Cardiac muscle cell (in vitro differentiated cells and primary cell): Measurements from ENCODE around the gene FHOD3. TPM values are rescaled to one million over a fixed set of nuclear protein-coding genes. Genes with fewer than 3 reads are reported as not detected.

Source experiments
- DNase-seq, 2 donors: peaks; one replicate each; pipeline versions ENCODE4 v3.0.0 to v3.0.0-alpha.2; 2010 to 2017; ENCODE audit warnings: low read depth in 1 of 2, low spot score in 1 of 2
- H3K27ac ChIP-seq: fragments of 200-600 bp; sonication (generic); 2 replicates; pipeline ENCODE4 v1.5.1; 2016
- H3K27me3 ChIP-seq: fragments of 200-600 bp; sonication (generic); 2 replicates; pipeline ENCODE4 v1.6.0; 2016; ENCODE audit warnings: control low read depth
- H3K36me3 ChIP-seq: fragments of 200-600 bp; sonication (generic); 2 replicates; pipeline ENCODE4 v1.5.1; 2016; ENCODE audit warnings: control low read depth
- H3K4me1 ChIP-seq: fragments of 200-600 bp; sonication (generic); 2 replicates; pipeline ENCODE4 v1.8.1; 2017; ENCODE audit warnings: low read depth, mild to moderate bottlenecking, mixed run types
- H3K4me3 ChIP-seq: fragments of 200-600 bp; sonication (generic); 2 replicates; pipeline ENCODE4 v1.5.1; 2016; ENCODE audit warnings: mild to moderate bottlenecking
- H3K9me3 ChIP-seq: fragments of 200-600 bp; sonication (generic); 2 replicates; pipeline ENCODE4 v1.5.1; 2017; ENCODE audit warnings: low read depth, mild to moderate bottlenecking, control low read depth
- CTCF ChIP-seq: IDR thresholded peaks from 2 replicates; pipeline ENCODE4 v1.5.1; 2012; ENCODE audit warnings: low read depth, mild to moderate bottlenecking, low read length
- polyA plus RNA-seq: library from polyadenylated mRNA; unstranded; fragments of >200 nt; fragmentation: Nextera tagmentation; extraction: Ambion mirVana; gene quantifications from 2 replicates; pipeline ENCODE4 v1.2.1, GENCODE V29; 2016
- total RNA-seq: library from RNA; depleted of rRNA; stranded (reverse); fragments of >200 nt; gene quantifications from 2 replicates; pipeline ENCODE4 v1.2.3, GENCODE V29; 2016

Gene FHOD3
- total and polyA plus RNA-seq, 2 experiments from 2014 or later, result 127 to 347 TPM

- TF ChIP-seq CTCF, result no peak
- no peak for DNase-seq
Observed at GRCh38 chr18:36704156-36704555, 406.6 kb downstream of the FHOD3 start.

GRCh38 chr18:36706134-36706881 lies 408.8 kb downstream of the FHOD3 start:
- Histone ChIP-seq H3K4me1 (peaks cover 5% of the 10 kb centered on the region), H3K27ac (no peak overlapping the region), H3K9me3 (no peaks in the 10 kb centered on the region), H3K4me3 (no peak overlapping the region), H3K36me3 (peaks cover 31% of the 10 kb centered on the region), H3K27me3 (no peaks in the 10 kb centered on the region)
- TF ChIP-seq CTCF, result no peak
- DNase-seq, result no peak

More at GRCh38 chr18:36704156-36704555, 406.6 kb downstream of the FHOD3 start:
- H3K4me3 ChIP-seq, result no peak overlapping the region
- no peak overlapping the region for H3K27ac ChIP-seq
- H3K27me3 ChIP-seq, result no peaks in the 10 kb centered on the region
- no peaks in the 10 kb centered on the region for H3K9me3 ChIP-seq
- H3K4me1 ChIP-seq, result peaks cover 5% of the 10 kb centered on the region
- H3K36me3 ChIP-seq, result peaks cover 36% of the 10 kb centered on the region

- H3K36me3 ChIP-seq, result peaks cover 26% of the 10 kb centered on the region
- H3K27ac ChIP-seq, result peak overlapping the region; percentile 34
- H3K27me3 ChIP-seq, result no peaks in the 10 kb centered on the region
- H3K4me1 ChIP-seq, result peaks cover 5% of the 10 kb centered on the region
- DNase-seq, result peak in 1 of 2 donors; percentile 25
- no peaks in the 10 kb centered on the region for H3K9me3 ChIP-seq
- no peak overlapping the region for H3K4me3 ChIP-seq
- no peak for TF ChIP-seq CTCF
Observed at GRCh38 chr18:36708366-36708765, 410.9 kb downstream of the FHOD3 start.

- no peak overlapping the region for H3K27ac ChIP-seq
- no peak overlapping the region for H3K4me3 ChIP-seq
- no peak for DNase-seq
- H3K9me3 ChIP-seq, result no peaks in the 10 kb centered on the region
- H3K36me3 ChIP-seq, result peaks cover 22% of the 10 kb centered on the region
- TF ChIP-seq CTCF, result no peak
- peaks cover 5% of the 10 kb centered on the region for H3K4me1 ChIP-seq
- H3K27me3 ChIP-seq, result no peaks in the 10 kb centered on the region
Observed at GRCh38 chr18:36709315-36709714, 411.8 kb downstream of the FHOD3 start.

GRCh38 chr18:36711014-36711725 lies 413.7 kb downstream of the FHOD3 start:
- H3K4me3 ChIP-seq, result no peak overlapping the region
- H3K27ac ChIP-seq, result peak overlapping the region; percentile 57
- H3K4me1 ChIP-seq, result peaks cover 5% of the 10 kb centered on the region
- DNase-seq, result no peak
- no peak for TF ChIP-seq CTCF
- no peaks in the 10 kb centered on the region for H3K9me3 ChIP-seq
- H3K27me3 ChIP-seq, result no peaks in the 10 kb centered on the region
- H3K36me3 ChIP-seq, result peaks cover 9% of the 10 kb centered on the region
